Measurements from ENCODE around the gene TMEFF2. TPM values are rescaled to one million over a fixed set of nuclear protein-coding genes. Genes with fewer than 3 reads are reported as not detected.

Gene TMEFF2
- total and polyA plus RNA-seq, 10 donors = not detected

GRCh38 chr2:192159736-192160135 lies 35.0 kb downstream of the TMEFF2 start:
- Histone ChIP-seq H3K4me1 (peaks cover 6 to 15% (median 11%) of the 10 kb centered on the region in 6 donors), H3K27me3 (replicated peaks in 1 of 7) (no peaks in the 10 kb centered on the region), H3K9me3 (no peaks in the 10 kb centered on the region), H3K27ac (no peak overlapping the region), H3K36me3 (no peaks in the 10 kb centered on the region), H3K4me3 (no peak overlapping the region)
- 25 to 43% (median 32%) methylated on average over 1 of the region's 1 CpG for WGBS, 5 donors
- no peak for DNase-seq
- intact Hi-C loops (cut with DNase I; ENCODE audit: low total_unique reads) = loop anchor here (5.0 kb wide), 2 partner anchors 347 to 602 kb away; no protein-coding TSS in a partner anchor
- TF ChIP-seq POLR2AphosphoS5 (IDR thresholded peaks at IDR 0.05) (no peak), POLR2A (IDR thresholded peaks at IDR 0.05) (no peak), CTCF (IDR thresholded peaks at IDR 0.05 in 8 of 11, conservative IDR thresholded peaks at IDR 0.05 in 3 of 11) (no peak)

GRCh38 chr2:192159208-192159607 lies 35.5 kb downstream of the TMEFF2 start:
- intact Hi-C loops (cut with DNase I; ENCODE audit: low total_unique reads) = no loop called here
- DNase-seq = no peak

DNA sequence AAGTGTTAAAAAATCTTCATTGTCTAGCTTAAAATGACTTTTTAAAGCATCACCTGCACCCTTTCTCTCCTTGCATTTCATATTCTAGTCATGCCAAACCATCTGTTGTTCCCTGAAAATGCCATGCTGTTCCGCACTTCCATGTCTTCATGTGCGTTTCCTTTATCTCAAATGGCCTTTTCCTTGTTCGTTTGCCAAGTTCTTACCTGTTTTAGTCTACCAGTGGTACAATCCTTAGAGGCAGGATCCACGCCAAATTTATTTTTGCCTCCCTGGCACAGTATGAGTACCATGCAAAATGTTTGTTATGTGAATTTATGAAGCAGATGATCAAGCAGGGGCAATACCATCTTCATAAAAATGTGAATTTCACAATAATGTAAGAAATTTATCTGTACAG lies 37.0 kb downstream of the TMEFF2 start:
- H3K4me3 ChIP-seq = no peak overlapping the region
- peaks cover 6 to 15% (median 11%) of the 10 kb centered on the region in 6 donors for H3K4me1 ChIP-seq
- H3K27me3 ChIP-seq (replicated peaks in 1 of 7) = no peaks in the 10 kb centered on the region
- TF ChIP-seq POLR2AphosphoS5 (IDR thresholded peaks at IDR 0.05) (no peak), CTCF (IDR thresholded peaks at IDR 0.05 in 8 of 11, conservative IDR thresholded peaks at IDR 0.05 in 3 of 11) (no peak)
- DNase-seq = no peak
- H3K27ac ChIP-seq = no peak overlapping the region
- 81 to 95% (median 87%) methylated on average over 4 of the region's 4 CpGs for WGBS, 5 donors
- no peaks in the 10 kb centered on the region for H3K36me3 ChIP-seq
- no peaks in the 10 kb centered on the region for H3K9me3 ChIP-seq
- intact Hi-C loops (cut with DNase I; ENCODE audit: low total_unique reads) = no loop called here

More at GRCh38 chr2:192159208-192159607, 35.5 kb downstream of the TMEFF2 start:
- Histone ChIP-seq H3K27ac (no peak overlapping the region), H3K4me3 (no peak overlapping the region), H3K9me3 (no peaks in the 10 kb centered on the region), H3K36me3 (no peaks in the 10 kb centered on the region), H3K27me3 (replicated peaks in 1 of 7) (no peaks in the 10 kb centered on the region), H3K4me1 (peaks cover 6 to 15% (median 11%) of the 10 kb centered on the region in 6 donors)
- TF ChIP-seq CTCF (IDR thresholded peaks at IDR 0.05 in 8 of 11, conservative IDR thresholded peaks at IDR 0.05 in 3 of 11) = no peak
- TF ChIP-seq POLR2A (IDR thresholded peaks at IDR 0.05) = no peak
- TF ChIP-seq POLR2AphosphoS5 (IDR thresholded peaks at IDR 0.05) = no peak
- 73 to 88% (median 88%) methylated on average over 2 of the region's 2 CpGs for WGBS, 5 donors

DNA sequence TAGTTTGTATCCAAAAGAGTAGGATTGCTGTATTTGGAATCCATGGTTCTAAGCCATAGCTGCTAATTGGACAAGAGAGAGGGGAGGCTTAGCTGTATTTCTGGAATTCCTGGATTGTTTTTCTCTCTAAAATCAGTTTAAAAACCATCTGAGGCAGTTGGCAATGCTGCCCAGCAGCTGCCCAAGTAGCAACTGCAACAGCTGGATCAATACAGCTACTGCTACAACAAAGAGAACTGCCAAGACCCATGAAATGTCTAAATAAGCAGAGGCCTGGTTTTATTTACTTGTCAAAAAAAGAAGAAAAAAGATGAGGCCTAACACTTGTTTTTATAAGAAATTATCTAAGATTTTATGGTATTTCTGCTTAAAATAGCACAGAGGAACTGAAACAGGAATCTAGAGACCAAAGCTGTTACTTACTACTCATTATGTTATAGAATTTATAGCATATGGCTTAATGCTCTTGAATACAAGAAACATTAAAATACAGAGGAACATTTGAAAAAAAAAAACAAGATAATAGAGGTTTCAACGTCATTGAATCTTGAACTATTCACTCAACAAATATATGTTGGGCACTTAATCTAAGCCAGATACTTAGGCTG lies 39.1 kb downstream of the TMEFF2 start:
- no peak for TF ChIP-seq POLR2A (IDR thresholded peaks at IDR 0.05)
- TF ChIP-seq CTCF (IDR thresholded peaks at IDR 0.05 in 8 of 11, conservative IDR thresholded peaks at IDR 0.05 in 3 of 11) = no peak
- no peak for TF ChIP-seq POLR2AphosphoS5 (IDR thresholded peaks at IDR 0.05)
- no peak for DNase-seq
- Histone ChIP-seq H3K27me3 (replicated peaks in 1 of 7) (no peaks in the 10 kb centered on the region), H3K4me3 (no peak overlapping the region), H3K36me3 (no peaks in the 10 kb centered on the region), H3K9me3 (no peaks in the 10 kb centered on the region), H3K4me1 (no peaks in the 10 kb centered on the region), H3K27ac (no peak overlapping the region)
- 20 to 36% (median 28%) methylated on average over 1 of the region's 1 CpG for WGBS, 5 donors
- intact Hi-C loops (cut with DNase I; ENCODE audit: low total_unique reads) = no loop called here

Measured in spleen (tissue), 11 donors.